GM18526 (cell line): ENCODE data around the gene JPT2.

Experiments used
- POLR2A ChIP-seq: IDR thresholded peaks from 3 replicates; pipeline ENCODE4 v1.6.1; 2011; ENCODE audit not compliant: insufficient read length; ENCODE audit errors: extremely low read depth

The JPT2 gene

DNA sequence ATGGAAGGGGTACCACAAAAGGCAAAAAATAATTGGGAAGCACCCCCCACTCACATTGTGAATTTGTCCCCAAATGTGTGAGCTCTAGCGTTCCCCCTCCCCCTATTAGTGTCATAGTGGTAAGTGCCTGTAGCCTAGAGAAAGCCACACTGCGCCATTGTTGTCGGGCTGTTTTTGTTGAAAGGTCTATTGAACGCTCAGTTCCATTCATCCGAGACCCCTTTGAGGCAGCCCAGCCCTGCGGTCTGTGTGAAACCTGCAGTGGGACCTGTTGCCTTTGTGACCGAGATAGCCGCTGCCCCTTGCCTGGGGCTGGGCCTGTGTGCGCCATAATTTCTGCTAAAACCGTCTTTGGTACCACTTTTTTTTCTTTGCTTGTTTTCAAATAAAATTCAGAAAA, 3.0 kb downstream of the JPT2 start:
- TF ChIP-seq POLR2A: no peak

DNA sequence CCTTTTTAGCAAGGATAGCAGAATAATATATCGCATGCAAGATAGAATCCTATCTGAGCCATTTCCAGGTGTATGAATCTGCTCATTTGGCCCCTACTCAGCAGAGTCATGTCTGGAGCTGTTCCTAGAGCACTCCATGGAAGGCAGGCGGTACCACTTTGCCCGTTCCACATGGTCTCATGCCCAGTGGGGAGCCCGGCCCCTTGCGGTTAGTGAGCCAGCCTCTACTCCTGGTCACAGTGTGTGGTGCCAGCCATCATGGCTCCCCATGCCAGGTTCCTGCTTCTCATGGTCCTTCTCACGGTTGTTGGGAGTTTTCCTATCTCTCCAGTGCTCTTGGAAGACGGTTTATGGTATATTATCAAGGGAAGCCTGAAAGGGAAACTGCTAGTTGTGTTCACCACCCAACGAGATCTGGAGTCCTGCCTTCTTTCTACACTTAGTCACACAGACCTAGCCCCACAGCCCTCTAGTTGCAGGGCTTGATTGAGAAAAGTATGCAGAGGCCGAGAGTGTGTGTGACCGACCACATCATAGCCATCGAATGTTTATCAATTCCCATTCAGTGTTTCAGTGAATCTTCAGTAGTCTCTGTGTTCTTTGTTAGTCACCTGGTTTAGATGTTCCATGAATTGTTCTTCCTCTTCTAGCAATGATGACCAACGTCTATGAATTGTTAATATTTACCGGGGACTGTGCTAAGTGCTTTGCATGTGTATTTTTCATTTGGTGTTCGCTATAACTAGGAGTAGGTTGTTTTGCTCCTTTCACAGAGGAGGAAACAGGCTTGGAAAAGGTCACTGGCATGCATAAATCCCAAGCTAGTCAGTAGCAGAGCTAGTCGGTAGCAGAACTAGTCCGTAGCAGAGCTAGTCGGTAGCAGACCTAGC, 9.6 kb downstream of the JPT2 start:
- TF ChIP-seq POLR2A: no peak

DNA sequence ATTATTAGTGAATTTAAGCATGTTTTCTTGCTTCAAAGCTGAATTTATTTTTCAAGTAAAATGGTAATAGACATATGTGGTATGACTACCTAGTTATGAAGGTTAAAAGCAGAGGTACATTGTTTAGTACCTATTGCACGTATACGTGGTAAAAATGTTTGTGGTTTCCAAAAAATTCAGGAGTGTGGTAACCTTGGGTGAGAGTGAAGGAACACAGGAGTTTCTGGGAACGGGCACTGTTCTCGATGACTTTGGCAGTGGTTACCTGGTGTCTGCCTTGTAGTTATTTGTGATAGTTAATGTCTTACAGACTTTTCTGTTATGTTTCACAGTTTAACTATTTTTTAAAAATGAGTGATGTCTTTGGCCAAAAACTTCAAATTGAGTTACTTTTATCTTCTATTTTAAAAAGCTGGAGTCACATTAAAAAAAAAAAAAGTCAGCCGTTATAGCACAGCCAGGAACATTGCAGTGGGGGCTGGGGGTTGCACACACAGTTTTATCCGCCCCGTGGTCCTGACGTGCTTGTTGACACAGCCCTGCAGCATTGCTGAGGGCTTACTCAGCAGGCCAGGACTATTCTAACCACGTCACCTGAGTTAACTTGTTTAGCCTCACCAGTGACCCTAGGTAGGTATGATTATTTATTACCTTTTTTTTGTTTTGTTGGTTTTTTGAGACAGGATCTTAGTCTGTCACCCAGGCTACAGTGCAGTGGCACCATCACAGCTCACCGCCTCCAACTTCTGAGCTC, 10.9 kb downstream of the JPT2 start:
- TF ChIP-seq POLR2A: no peak

DNA sequence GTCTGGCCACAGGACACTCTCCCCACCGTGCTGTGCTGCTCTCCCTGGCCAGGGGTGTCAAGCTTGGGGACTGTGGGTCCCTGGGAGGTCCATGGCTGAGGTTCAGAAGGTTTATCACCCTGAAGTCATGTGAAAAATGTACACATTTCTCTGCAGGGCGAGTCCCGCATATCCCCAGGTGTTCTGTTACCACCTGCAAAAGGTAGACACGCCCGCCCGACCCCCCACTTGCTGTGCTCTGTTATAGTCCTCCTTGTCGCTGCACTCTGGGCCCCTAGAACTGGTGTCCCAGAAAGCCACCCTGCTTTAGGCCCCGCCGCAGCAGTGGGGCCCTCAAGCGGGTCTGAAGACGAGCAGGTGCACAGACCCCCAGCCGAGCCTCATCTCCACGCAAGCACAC, 11.8 kb downstream of the JPT2 start:
- TF ChIP-seq POLR2A: no peak

DNA sequence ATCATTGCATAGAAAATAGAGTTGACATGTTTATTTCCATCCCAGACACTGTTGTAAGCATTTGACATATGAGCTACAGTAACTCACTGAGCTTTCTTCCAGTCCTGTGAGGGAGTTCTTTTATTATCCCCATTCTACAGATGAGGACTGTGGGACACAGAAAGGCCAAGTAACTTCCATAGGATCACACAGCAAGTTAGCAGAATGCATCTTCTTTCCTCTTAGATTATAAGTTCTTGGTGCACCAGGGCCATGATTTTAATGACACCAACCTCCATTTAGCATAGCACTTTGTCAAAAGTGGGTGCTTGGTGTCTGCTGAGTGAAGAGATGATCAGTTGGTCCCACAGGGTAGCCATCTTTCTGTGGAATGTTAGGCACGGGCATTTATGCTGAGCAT, 12.7 kb downstream of the JPT2 start:
- TF ChIP-seq POLR2A: no peak

DNA sequence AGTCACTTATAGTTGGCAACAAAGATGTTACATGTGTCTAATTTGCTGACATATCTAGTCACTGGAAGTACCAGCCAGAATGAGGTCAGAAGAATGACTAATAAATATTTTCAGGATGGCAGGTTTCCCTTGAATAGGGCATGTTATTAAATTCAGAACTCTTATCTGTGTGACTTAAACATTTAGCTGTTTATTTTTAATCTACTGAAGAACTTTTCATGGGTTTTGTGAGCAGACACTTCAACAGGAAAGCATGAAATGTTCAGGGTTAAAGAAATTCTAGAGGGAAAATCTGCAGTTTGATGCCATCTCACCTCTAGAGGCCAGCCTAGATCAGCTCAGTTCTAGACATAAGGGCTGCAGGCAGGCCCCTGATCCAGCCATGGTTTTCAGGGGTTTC, 13.2 kb downstream of the JPT2 start:
- no peak for TF ChIP-seq POLR2A

DNA sequence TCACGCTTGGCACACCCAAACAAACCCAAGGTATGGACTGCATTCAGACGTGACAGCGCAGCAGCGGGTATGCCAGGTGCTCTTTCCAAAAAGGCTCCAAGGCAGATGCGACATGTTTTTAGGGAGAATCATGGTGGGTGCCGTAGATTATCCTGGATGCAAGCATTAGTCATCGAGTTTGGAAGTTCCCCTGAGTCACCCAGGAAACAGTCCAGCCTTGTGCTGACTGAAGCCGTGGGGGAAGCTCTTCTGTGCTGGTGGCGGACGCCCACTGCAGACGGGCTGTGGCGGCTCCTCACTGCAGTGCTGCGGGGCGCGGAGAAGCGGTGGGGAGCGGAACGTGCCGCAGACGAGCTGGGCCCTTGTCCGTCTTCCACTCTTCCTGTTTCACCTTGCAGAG, 13.9 kb downstream of the JPT2 start:
- TF ChIP-seq POLR2A: no peak

DNA sequence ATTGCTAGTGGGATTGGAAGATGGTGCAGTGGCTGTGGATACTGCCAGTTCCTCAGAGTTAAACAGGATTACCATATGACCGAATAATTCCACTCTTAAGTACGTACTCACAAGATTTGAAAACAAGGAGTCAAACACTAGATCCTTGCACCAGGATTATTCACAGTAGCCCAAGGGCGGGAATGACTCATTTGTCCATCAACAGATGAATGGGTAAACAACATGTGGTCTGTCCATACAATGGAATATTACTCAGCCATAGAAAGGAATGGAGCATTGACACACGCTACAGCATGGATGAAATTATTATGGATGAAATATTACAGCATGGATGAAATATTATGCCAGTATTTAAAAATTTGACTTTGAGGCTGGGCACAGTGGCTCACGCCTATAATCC, 18.8 kb downstream of the JPT2 start:
- no peak for TF ChIP-seq POLR2A

DNA sequence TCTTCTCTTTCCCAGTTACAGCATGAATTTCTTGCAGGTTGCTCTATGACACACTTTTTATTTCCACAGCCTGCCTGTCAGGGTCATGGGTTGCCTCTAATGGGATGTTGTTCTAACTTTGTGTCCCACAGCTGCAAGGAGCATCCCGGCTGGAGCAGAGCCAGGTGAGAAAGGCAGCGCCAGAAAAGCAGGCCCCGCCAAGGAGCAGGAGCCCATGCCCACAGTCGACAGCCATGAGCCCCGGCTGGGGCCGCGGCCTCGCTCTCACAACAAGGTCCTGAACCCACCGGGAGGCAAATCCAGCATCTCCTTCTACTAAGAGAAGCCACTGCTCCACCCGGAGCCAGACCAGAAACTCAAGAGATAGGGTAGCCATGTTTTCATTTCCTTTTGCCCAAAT, 20.6 kb downstream of the JPT2 start:
- TF ChIP-seq POLR2A: no peak

DNA sequence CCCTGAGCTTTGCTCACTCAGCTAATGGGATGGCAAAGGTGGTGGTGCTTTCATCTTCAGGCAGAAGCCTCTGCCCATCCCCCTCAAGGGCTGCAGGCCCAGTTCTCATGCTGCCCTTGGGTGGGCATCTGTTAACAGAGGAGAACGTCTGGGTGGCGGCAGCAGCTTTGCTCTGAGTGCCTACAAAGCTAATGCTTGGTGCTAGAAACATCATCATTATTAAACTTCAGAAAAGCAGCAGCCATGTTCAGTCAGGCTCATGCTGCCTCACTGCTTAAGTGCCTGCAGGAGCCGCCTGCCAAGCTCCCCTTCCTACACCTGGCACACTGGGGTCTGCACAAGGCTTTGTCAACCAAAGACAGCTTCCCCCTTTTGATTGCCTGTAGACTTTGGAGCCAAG, 22.2 kb downstream of the JPT2 start:
- no peak for TF ChIP-seq POLR2A

DNA sequence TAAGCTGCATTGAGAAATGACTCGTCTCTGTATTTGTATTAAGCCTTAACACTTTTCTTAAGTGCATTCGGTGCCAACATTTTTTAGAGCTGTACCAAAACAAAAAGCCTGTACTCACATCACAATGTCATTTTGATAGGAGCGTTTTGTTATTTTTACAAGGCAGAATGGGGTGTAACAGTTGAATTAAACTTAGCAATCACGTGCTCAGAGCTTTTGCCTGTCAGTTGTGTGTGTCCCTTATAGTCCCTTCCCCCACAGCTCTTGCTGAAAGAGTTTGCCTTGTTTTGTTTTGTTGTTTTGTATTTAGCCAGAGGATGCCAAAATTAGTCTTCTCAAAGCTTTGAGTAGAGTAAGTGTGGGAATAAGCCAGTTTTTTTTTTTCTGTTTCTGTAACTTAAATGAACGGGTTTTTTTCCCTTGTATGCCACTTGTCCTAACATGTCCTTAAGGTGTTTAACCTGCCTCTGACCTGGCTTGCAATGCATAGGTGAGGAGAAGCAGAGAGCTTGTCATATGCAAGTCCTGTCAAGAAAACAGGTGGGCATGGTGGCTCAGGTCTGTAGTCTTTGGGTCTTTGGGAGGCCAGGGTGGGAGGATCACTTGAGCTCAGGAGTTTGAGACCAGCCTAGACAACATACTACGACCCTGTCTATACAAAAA, 23.3 kb downstream of the JPT2 start:
- no peak for TF ChIP-seq POLR2A

DNA sequence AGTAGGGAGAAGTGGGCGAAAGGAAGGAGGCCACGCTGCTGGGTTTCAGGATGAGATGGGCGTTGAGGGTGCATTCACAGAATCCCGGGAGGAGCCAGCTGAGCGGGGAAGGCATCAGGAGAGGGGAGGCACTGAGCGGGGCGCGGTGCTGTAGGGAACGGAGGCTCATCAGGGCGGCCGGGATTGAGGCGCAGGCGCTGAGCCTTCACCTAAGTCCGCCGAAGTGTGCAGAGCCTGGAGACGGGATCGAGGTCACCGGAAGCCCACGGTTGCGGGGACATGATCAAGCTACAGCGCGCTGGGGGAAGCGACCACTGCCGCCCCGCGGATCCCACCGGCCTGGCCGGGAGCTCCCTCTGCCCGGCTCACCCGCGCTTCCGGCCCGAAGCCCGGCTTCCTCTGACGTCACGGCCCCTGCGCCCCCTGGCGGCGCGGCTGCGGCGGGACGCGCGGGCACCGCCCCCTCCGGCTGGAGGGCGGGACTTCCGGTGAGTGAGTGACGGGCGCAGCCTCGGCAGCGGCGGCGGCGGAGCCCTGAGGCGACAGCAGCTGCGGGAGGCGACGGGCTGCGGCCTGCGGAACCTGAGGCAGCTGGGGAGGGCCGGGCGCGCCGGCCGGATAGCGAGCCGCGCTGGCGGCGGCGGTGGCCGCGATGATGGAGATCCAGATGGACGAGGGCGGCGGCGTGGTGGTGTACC, 27.8 kb downstream of the JPT2 start, which contains the start of gene MAPK8IP3:
MAPK8IP3 (plus strand) TSS at position 508 of the 698 bp plus-strand sequence; CDS start at position 653, 145 bp downstream.
- TF ChIP-seq POLR2A: peak; percentile 98

DNA sequence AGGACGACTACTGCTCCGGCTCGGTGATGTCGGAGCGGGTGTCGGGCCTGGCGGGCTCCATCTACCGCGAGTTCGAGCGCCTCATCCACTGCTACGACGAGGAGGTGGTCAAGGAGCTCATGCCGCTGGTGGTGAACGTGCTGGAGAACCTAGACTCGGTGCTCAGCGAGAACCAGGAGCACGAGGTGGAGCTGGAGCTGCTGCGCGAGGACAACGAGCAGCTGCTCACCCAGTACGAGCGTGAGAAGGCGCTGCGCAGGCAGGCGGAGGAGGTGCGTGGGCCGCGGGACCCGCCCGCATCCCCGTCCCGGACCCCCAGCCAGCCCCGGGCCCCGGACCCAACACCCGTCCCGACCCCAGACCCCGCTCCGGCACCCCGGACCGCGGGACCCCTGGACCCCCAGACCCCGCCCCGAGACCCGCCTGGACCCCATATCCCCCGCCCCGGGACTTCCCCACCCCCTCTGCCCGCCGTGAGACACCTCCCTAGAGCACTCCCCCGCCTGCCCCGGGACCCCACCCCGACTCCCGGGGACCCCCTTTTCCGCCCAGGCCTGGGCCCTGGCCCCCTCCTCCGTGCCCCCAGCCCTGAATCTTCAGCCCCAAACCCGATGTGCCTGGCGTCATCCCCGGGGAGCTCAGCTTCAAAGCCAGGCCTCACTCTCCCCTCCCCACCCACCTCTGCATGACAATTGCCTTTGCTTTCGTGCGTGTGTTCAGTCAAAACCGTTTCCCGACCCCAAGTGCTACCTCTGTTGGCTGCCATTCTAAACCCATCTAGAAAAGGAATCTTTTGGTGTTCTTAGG, 28.5 kb downstream of the JPT2 start:
- TF ChIP-seq POLR2A: no peak

DNA sequence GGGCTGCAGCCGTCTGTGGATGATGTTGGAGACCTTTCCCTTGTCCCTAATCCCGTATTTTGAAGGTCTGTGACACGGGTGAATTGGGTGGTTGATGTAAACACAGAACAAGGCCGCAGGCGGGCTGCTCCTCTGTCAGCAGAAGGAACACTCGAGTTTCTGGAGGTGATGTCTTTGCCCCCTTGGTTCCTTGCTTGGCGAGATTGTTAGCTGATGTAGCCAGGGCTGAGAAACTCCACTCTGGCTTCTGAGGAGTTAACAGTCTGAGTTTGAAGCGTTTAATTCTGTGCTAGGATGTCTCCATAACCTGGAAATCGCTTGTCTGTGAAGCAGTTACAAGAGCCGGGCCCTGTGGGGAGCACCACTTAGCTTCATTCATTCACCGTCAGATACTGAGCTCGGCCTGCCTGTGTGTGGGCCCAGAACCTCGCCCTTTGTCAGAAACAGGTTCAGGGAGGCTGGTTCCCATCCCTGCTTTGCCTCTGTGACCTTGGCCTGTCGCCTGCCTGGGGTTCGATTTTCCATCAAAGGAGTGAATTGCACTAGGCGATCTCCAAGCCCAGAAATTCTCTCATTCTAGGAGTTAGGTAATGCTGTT, 29.2 kb downstream of the JPT2 start:
- TF ChIP-seq POLR2A: no peak
